K562 (cell line): Measurements from ENCODE around the gene UBFD1. TPM values are rescaled to one million over a fixed set of nuclear protein-coding genes. Genes with fewer than 3 reads are reported as not detected.

Experiments used
- ATAC-seq: fragments of 200-7000 bp; cut with Tn5 transposase; 3 replicates; pipeline ENCODE4 v1.9.1; 2020; ENCODE audit warnings: moderate library complexity
- BruUV-seq: library from RNA; stranded (reverse); fragments of 400-500 nt; replicated peaks from 2 replicates; lab custom pipeline; 2021; lab: Mats Ljungman, UMichigan
- CTCF ChIA-PET: fragments of 300-600 bp; formaldehyde crosslinking; extraction: SDS; loops from one replicate; lab custom pipeline; 2021; ENCODE audit warnings: low intra/inter-chr PET ratio; lab: Yijun Ruan, JAX
- POLR2A ChIA-PET: fragments of 300-600, 350-650 bp; sonication (Branson Sonifier 250); formaldehyde crosslinking; extraction: SDS; loops from one replicate; lab custom pipeline; 2021; ENCODE audit warnings: antibody characterized with exemption, inconsistent platforms; lab: Yijun Ruan, JAX
- DNase-seq, 4 experiments: peaks; one replicate each; pipeline versions ENCODE4 v3.0.0 to v3.0.0-alpha.2; 2011 to 2018; ENCODE audit warnings: low spot score in 3 of 4, mixed read lengths in 3 of 4; ENCODE audit errors: extremely low read depth in 1 of 4
- FAIRE-seq: peaks from 2 replicates; lab custom pipeline; 2011; peaks lifted over from hg19 to GRCh38; lab: Jason Lieb, UNC
- H2AFZ ChIP-seq: 2 replicates; pipeline ENCODE4 v1.6.0; 2011; ENCODE audit warnings: low read depth, low read length, control low read depth, inconsistent platforms
- H3K27ac ChIP-seq: fragments of 200-600 bp; 3 replicates; pipeline ENCODE4 v1.8.0; 2011; ENCODE audit warnings: low read depth, mild to moderate bottlenecking, control low read depth, inconsistent platforms, low read length, moderate library complexity, mixed read lengths; ENCODE audit errors: extremely low read depth
- H3K27me3 ChIP-seq, 2 experiments: fragments of 300-600 bp in 1 of 2; 2 replicates in 1 of 2; 3 replicates in 1 of 2; pipeline versions ENCODE4 v1.6.0 to v1.8.0; 2011; ENCODE audit warnings: inconsistent platforms in 2 of 2, low read length in 2 of 2, mild to moderate bottlenecking in 1 of 2, mixed read lengths in 1 of 2, moderate library complexity in 1 of 2; ENCODE audit not compliant: control insufficient read depth in 2 of 2, insufficient read depth in 2 of 2
- H3K36me3 ChIP-seq: fragments of 300-600 bp; 3 replicates; pipeline ENCODE4 v1.8.0; 2011; ENCODE audit warnings: mild to moderate bottlenecking, low read length, inconsistent platforms; ENCODE audit not compliant: control insufficient read depth, insufficient read depth
- H3K4me1 ChIP-seq, 2 experiments: fragments of 200-600 bp in 1 of 2; replicated peaks in 1 of 2; 2 replicates in 1 of 2; 3 replicates in 1 of 2; pipeline versions ENCODE4 v1.5.1 to v1.8.0; 2011; ENCODE audit warnings: inconsistent platforms in 2 of 2, low read length in 2 of 2, mild to moderate bottlenecking in 1 of 2, mixed read lengths in 1 of 2, moderate library complexity in 1 of 2; ENCODE audit not compliant: control insufficient read depth in 2 of 2, insufficient read depth in 2 of 2
- H3K4me2 ChIP-seq: 2 replicates; pipeline ENCODE4 v1.6.1; 2011; ENCODE audit warnings: low read length, control low read depth, inconsistent platforms, mixed read lengths; ENCODE audit not compliant: insufficient read depth
- H3K4me3 ChIP-seq: fragments of 200-600 bp; sonication (generic), shearing (Covaris generic); 2 replicates; pipeline ENCODE4 v1.5.1; 2016; ENCODE audit warnings: control low read depth, inconsistent platforms
- H3K79me2 ChIP-seq: fragments of 200-600 bp; 3 replicates; pipeline ENCODE4 v1.8.0; 2011; ENCODE audit warnings: low read length, inconsistent platforms; ENCODE audit not compliant: control insufficient read depth, insufficient read depth
- H3K9ac ChIP-seq, 2 experiments: 2 replicates each; pipeline versions ENCODE4 v1.6.0 to v1.6.1; 2011; ENCODE audit warnings: low read depth in 2 of 2, low read length in 2 of 2, control low read depth in 1 of 2, inconsistent platforms in 1 of 2, mild to moderate bottlenecking in 1 of 2, mixed read lengths in 1 of 2; ENCODE audit not compliant: insufficient read depth in 1 of 2
- H3K9me1 ChIP-seq: one replicate; pipeline ENCODE4 v1.6.0; 2011; ENCODE audit warnings: inconsistent platforms, mild to moderate bottlenecking, low read length, moderate library complexity; ENCODE audit not compliant: control insufficient read depth, insufficient read depth
- H3K9me3 ChIP-seq: replicated peaks from 2 replicates; pipeline ENCODE4 v1.5.1; 2011; ENCODE audit warnings: low read depth, low read length, inconsistent platforms; ENCODE audit not compliant: control insufficient read depth, insufficient read depth
- H4K20me1 ChIP-seq: replicated peaks from 2 replicates; pipeline ENCODE4 v1.6.1; 2011; ENCODE audit warnings: low read length, inconsistent platforms, mixed read lengths; ENCODE audit not compliant: control insufficient read depth, insufficient read depth
- BCOR ChIP-seq: fragments of 450-650 bp; IDR thresholded peaks from 2 replicates; pipeline ENCODE4 v1.6.1; 2016
- FOXP4 ChIP-seq: sonication (generic); formaldehyde crosslinking; IDR thresholded peaks from 2 replicates; pipeline ENCODE4 v1.8.0; 2022; ENCODE audit warnings: mild to moderate bottlenecking, missing genetic modification reagents, borderline replicate concordance
- GATAD2A ChIP-seq: fragments of 450-650 bp; IDR thresholded peaks from 2 replicates; pipeline ENCODE4 v1.6.1; 2017
- KLF16 ChIP-seq: IDR thresholded peaks from 2 replicates; pipeline ENCODE4 v1.6.1; 2016; ENCODE audit warnings: antibody characterized with exemption
- NCOA6 ChIP-seq: fragments of 450-650 bp; IDR thresholded peaks from 2 replicates; pipeline ENCODE4 v1.6.1; 2017; ENCODE audit warnings: mild to moderate bottlenecking
- NR2C2 ChIP-seq, 2 experiments: fragments of 200-800 bp in 1 of 2; sonication (Bioruptor generic) in 1 of 2; sonication (generic) in 1 of 2; formaldehyde crosslinking in 1 of 2; IDR thresholded peaks; 2 replicates each; pipeline versions ENCODE4 v1.6.1 to v1.8.0; 2016 to 2022; ENCODE audit warnings: mild to moderate bottlenecking in 1 of 2, missing compliant biosample characterization in 1 of 2, missing genetic modification characterization in 1 of 2, missing genetic modification reagents in 1 of 2
- PHTF2 ChIP-seq: fragments of 250-450 bp; sonication (Bioruptor Pico); IDR thresholded peaks from 2 replicates; pipeline ENCODE4 v1.5.0; 2021; ENCODE audit warnings: mild to moderate bottlenecking
- PTTG1 ChIP-seq: fragments of 450-650 bp; IDR thresholded peaks from 2 replicates; pipeline ENCODE4 v1.6.1; 2016; ENCODE audit warnings: low read depth, mild to moderate bottlenecking, missing genetic modification characterization, missing compliant biosample characterization
- RBBP5 ChIP-seq: fragments of 200-600 bp; sonication (generic); IDR thresholded peaks from 2 replicates; pipeline ENCODE4 v1.6.1; 2012; ENCODE audit warnings: borderline replicate concordance, mild to moderate bottlenecking, low read length, control low read depth, inconsistent platforms; ENCODE audit not compliant: insufficient read depth, poor library complexity, severe bottlenecking
- ZBTB17 ChIP-seq: fragments of 450-650 bp; formaldehyde crosslinking; IDR thresholded peaks from 2 replicates; pipeline ENCODE4 v1.4.0; 2020; ENCODE audit warnings: mild to moderate bottlenecking
- ZBTB9 ChIP-seq: fragments of 450-650 bp; formaldehyde crosslinking; IDR thresholded peaks from 2 replicates; pipeline ENCODE4 v1.4.0; 2020; ENCODE audit warnings: mild to moderate bottlenecking, moderate library complexity
- ZNF224 ChIP-seq: sonication (generic); formaldehyde crosslinking; IDR thresholded peaks from 2 replicates; pipeline ENCODE4 v1.8.0; 2022; ENCODE audit warnings: mild to moderate bottlenecking, missing genetic modification reagents
- ZNF444 ChIP-seq: fragments of 250-450 bp; sonication (Bioruptor Pico); IDR thresholded peaks from 2 replicates; pipeline ENCODE4 v1.4.0; 2020; ENCODE audit warnings: mild to moderate bottlenecking, moderate library complexity
- WGBS: fragments of 100-300 bp; shearing (Covaris generic); methylation state at CpG from one replicate; pipeline ENCODE4 v1.1.6; 2016; ENCODE audit warnings: low coverage, mixed read lengths; ENCODE audit not compliant: insufficient coverage; ENCODE audit errors: missing lambda C conversion rate; 5-methylcytosine and 5-hydroxymethylcytosine counted together
- in situ Hi-C: fragments of 300-500 bp; cut with MboI; formaldehyde crosslinking; loops from 4 replicates; pipeline ENCODE4 v1.15.0; 2018; ENCODE audit warnings: inconsistent platforms, mixed read lengths
- intact Hi-C: fragments of 100-400 bp; cut with micrococcal nuclease; formaldehyde crosslinking; loops from 2 replicates; pipeline ENCODE4 v1.14.2; 2022
- polyA plus RNA-seq, 8 experiments: library from polyadenylated mRNA; depleted of rRNA in 4 of 8; stranded (reverse) in 5 of 8; unstranded in 3 of 8; fragments of >200 nt; fragmentation: Nextera tagmentation in 2 of 8; fragmentation: Illumina TruSeq in 1 of 8; extraction: Ambion mirVana in 2 of 8; extraction: Trizol in 1 of 8; gene quantifications; 2 replicates each; pipeline versions ENCODE4 v1.2.1 to v1.2.3, GENCODE V29; 2011 to 2014; ENCODE audit warnings: inconsistent platforms in 1 of 8, missing spikeins in 1 of 8
- total RNA-seq, 7 experiments: library from RNA; depleted of rRNA in 6 of 7; stranded (reverse); fragments of >200 nt in 6 of 7; fragmentation: Illumina TruSeq in 2 of 7; extraction: Trizol in 2 of 7; gene quantifications; 2 replicates each; pipeline versions ENCODE4 v1.2.1 to v1.2.3, GENCODE V29; 2011 to 2021; ENCODE audit warnings: low replicate concordance in 1 of 7
- TF ChIP-seq, protein P1 (sequence below): fragments of 250-450 bp; sonication (Bioruptor Pico); IDR thresholded peaks from 2 replicates; pipeline ENCODE4 v1.5.0; 2021

The UBFD1 gene
- total and polyA plus RNA-seq, 9 of the 15 experiments (the other 6 are each of a cell fraction or from before 2014, with no cell fraction given): 10.7 to 66.2 (median 34.0) TPM

GRCh38 chr16:23571895-23572294 is 14.4 kb downstream of the UBFD1 start (continued):
- TF ChIP-seq FOXP4 (no peak), GATAD2A (no peak), NCOA6 (no peak), BCOR (no peak), PTTG1 (tag) (no peak), ZNF444 (CRISPR knock-in tag) (no peak), NR2C2 (CRISPR knock-in tag; IDR thresholded peaks at IDR 0.05) (no peak), NR2C2 (tag; IDR thresholded peaks at IDR 0.05) (no peak)
- TF ChIP-seq, protein P1, sequence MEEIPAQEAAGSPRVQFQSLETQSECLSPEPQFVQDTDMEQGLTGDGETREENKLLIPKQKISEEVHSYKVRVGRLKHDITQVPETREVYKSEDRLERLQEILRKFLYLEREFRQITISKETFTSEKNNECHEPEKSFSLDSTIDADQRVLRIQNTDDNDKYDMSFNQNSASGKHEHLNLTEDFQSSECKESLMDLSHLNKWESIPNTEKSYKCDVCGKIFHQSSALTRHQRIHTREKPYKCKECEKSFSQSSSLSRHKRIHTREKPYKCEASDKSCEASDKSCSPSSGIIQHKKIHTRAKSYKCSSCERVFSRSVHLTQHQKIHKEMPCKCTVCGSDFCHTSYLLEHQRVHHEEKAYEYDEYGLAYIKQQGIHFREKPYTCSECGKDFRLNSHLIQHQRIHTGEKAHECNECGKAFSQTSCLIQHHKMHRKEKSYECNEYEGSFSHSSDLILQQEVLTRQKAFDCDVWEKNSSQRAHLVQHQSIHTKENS (CRISPR knock-in tag): no peak

- in situ Hi-C loops: no loop called here
- ATAC-seq (no peak), DNase-seq (no peak), FAIRE-seq (no peak)
- Histone ChIP-seq H3K27me3 (no peaks in the 10 kb centered on the region), H3K9ac (no peak overlapping the region), H3K4me1 (no peaks in the 10 kb centered on the region), H2AFZ (no peak overlapping the region), H3K4me3 (no peak overlapping the region), H3K36me3 (peaks cover 63% of the 10 kb centered on the region; the same call in 2 of the 3 replicates), H3K4me2 (no peak overlapping the region), H4K20me1 (no peaks in the 10 kb centered on the region), H3K9me3 (no peaks in the 10 kb centered on the region), H3K79me2 (no peaks in the 10 kb centered on the region), H3K9me1 (no peaks in the 10 kb centered on the region), H3K27ac (no peak overlapping the region)
- CTCF ChIA-PET: no interaction called here
- 95% methylated on average over 9 of the region's 9 CpGs for WGBS
- BruUV-seq: no TSS peak
- POLR2A ChIA-PET: no interaction called here
- intact Hi-C loops: no loop called here
- no peak for TF ChIP-seq ZNF224
- TF ChIP-seq RBBP5: no peak
- no peak for TF ChIP-seq ZBTB17 (CRISPR knock-in tag)
- no peak for TF ChIP-seq PHTF2 (CRISPR knock-in tag)
- TF ChIP-seq KLF16: no peak
- no peak for TF ChIP-seq ZBTB9 (CRISPR knock-in tag)
These were observed 14.9 kb downstream of the UBFD1 start for GRCh38 chr16:23572394-23572793.
